ENCODE results near the gene KCNJ14. TPM values are rescaled to one million over a fixed set of nuclear protein-coding genes. Genes with fewer than 3 reads are reported as not detected.

KCNJ14 gene
- total RNA-seq, 4 donors from 2014 or later, result 0.42 to 0.86 (median 0.51) TPM

- 95% methylated on average over 13 of the region's 33 CpGs for WGBS
- Histone ChIP-seq H3K27me3 (no peaks in the 10 kb centered on the region), H3K9me3 (no peaks in the 10 kb centered on the region), H3K27ac (replicated peaks in 1 of 4) (no peak overlapping the region), H3K4me1 (no peaks in the 10 kb centered on the region), H3K36me3 (peaks cover 47 to 96% (median 93%) of the 10 kb centered on the region in 4 donors), H3K4me3 (no peak overlapping the region)
- intact Hi-C loops (cut with DNase I), result no loop called here
- TF ChIP-seq POLR2A (IDR thresholded peaks at IDR 0.05; ENCODE audit: low read depth) (no peak), EP300 (IDR thresholded peaks at IDR 0.05) (no peak), CTCF (IDR thresholded peaks at IDR 0.05) (no peak), POLR2AphosphoS5 (IDR thresholded peaks at IDR 0.05) (no peak)
- no peak for DNase-seq (ENCODE audit: extremely low spot score)
These were observed 2.8 kb upstream of the KCNJ14 start for GRCh38 chr19:48452289-48453190.

- intact Hi-C loops (cut with DNase I), result no loop called here
- TF ChIP-seq POLR2AphosphoS5 (IDR thresholded peaks at IDR 0.05), result no peak
- no peak for TF ChIP-seq EP300 (IDR thresholded peaks at IDR 0.05)
- TF ChIP-seq CTCF (IDR thresholded peaks at IDR 0.05), result no peak
- TF ChIP-seq POLR2A (IDR thresholded peaks at IDR 0.05; ENCODE audit: low read depth), result no peak
- Histone ChIP-seq H3K9me3 (no peaks in the 10 kb centered on the region), H3K27me3 (no peaks in the 10 kb centered on the region), H3K4me3 (no peak overlapping the region), H3K36me3 (peaks cover 41 to 79% (median 76%) of the 10 kb centered on the region in 4 donors), H3K27ac (replicated peaks in 1 of 4) (no peak overlapping the region), H3K4me1 (no peaks in the 10 kb centered on the region)
- 92% methylated on average over 21 of the region's 22 CpGs for WGBS
- no peak for DNase-seq (ENCODE audit: extremely low spot score)
These were observed 1.1 kb upstream of the KCNJ14 start for GRCh38 chr19:48454150-48454730.

DNA sequence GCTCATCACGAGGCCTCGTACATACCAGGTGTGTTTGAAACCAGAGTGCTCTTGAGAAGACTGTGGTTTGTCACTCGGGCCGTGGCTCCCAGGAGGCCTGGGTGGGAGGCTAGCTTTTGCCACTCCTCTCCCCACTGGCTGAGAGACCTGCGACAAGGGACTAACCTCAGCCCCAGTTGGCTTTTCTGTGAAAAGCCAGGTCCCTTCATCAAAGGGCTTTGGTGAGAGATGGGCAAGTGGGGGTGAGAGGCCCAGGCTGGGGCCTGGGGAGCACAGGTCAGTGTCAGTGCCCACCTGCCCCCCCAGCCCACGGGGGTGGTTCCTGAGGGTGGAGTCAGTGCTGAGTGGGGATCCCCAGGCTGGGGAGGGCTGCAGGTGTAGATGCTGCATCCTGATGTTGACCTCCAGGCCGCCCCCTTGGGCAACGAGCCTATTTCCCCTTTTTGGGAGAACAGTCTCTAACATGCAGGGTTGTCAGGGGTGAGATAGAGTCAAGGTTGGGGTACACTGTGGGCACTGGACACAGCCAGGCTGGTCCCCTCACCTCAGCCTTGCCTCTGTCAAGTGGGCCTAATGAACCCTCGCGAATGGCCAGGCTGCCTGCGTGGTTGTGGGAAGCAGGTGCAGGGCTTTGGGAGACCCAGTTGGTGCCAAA is 661 bp downstream of the KCNJ14 start:
- Histone ChIP-seq H3K27me3 (no peaks in the 10 kb centered on the region), H3K9me3 (no peaks in the 10 kb centered on the region), H3K4me1 (no peaks in the 10 kb centered on the region), H3K4me3 (no peak overlapping the region), H3K27ac (replicated peaks in 1 of 4) (no peak overlapping the region), H3K36me3 (peaks cover 24 to 61% (median 59%) of the 10 kb centered on the region in 4 donors)
- DNase-seq (ENCODE audit: extremely low spot score), result no peak
- WGBS, result 85% methylated on average over 9 of the region's 11 CpGs
- intact Hi-C loops (cut with DNase I), result no loop called here
- TF ChIP-seq POLR2A (IDR thresholded peaks at IDR 0.05; ENCODE audit: low read depth), result no peak
- TF ChIP-seq EP300 (IDR thresholded peaks at IDR 0.05), result no peak
- no peak for TF ChIP-seq CTCF (IDR thresholded peaks at IDR 0.05)
- TF ChIP-seq POLR2AphosphoS5 (IDR thresholded peaks at IDR 0.05), result no peak

DNA sequence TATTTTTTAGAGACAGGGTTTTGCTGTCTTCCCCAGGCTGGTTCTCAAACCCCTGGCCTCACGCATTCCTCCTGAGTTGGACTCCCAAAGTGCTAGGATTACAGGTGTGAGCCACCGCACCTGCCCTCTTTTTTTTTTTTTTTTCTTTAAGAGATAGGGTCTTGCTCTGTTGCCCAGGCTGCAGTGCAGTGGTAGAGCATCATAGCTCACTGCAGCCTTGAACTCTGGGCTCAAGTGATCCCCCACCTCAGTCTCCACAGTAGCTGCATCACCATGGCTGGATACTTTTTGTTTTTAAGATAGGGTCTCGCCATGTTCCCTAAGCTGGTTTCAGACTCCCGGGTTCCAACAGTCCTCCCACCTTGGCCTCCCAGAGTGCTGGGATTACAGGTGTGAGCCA is 1.5 kb downstream of the KCNJ14 start:
- Histone ChIP-seq H3K4me3 (no peak overlapping the region), H3K4me1 (no peaks in the 10 kb centered on the region), H3K27me3 (no peaks in the 10 kb centered on the region), H3K27ac (replicated peaks in 1 of 4) (no peak overlapping the region), H3K9me3 (no peaks in the 10 kb centered on the region), H3K36me3 (peaks cover 18 to 56% (median 50%) of the 10 kb centered on the region in 4 donors)
- TF ChIP-seq POLR2AphosphoS5 (IDR thresholded peaks at IDR 0.05) (no peak), EP300 (IDR thresholded peaks at IDR 0.05) (no peak), CTCF (IDR thresholded peaks at IDR 0.05) (no peak), POLR2A (IDR thresholded peaks at IDR 0.05; ENCODE audit: low read depth) (no peak)
- DNase-seq (ENCODE audit: extremely low spot score), result no peak
- intact Hi-C loops (cut with DNase I), result no loop called here
- WGBS, result 100% methylated on average over 3 of the region's 4 CpGs
